ENCODE data around the gene GDAP2. TPM values are rescaled to one million over a fixed set of nuclear protein-coding genes. Genes with fewer than 3 reads are reported as not detected.

Gene GDAP2
- total RNA-seq, 1 donor from 2014 or later = 21.5 TPM

- H3K4me1 Mint-ChIP-seq (ENCODE audit: unreplicated experiment) = no peaks in the 10 kb centered on the region
- no peak overlapping the region for H3K4me3 Mint-ChIP-seq (ENCODE audit: unreplicated experiment)
- H3K27ac Mint-ChIP-seq (ENCODE audit: unreplicated experiment) = no peak overlapping the region
- H3K27me3 Mint-ChIP-seq (ENCODE audit: unreplicated experiment) = no peaks in the 10 kb centered on the region
- H3K9me3 Mint-ChIP-seq (ENCODE audit: unreplicated experiment) = no peaks in the 10 kb centered on the region
- DNase-seq (ENCODE audit: low spot score) = no peak
- no peak for TF ChIP-seq CTCF (IDR thresholded peaks at IDR 0.05; ENCODE audit: unreplicated experiment)
- no peaks in the 10 kb centered on the region for H3K36me3 Mint-ChIP-seq (ENCODE audit: low read depth, unreplicated experiment)
These were observed 95.0 kb downstream of the GDAP2 start for GRCh38 chr1:117834416-117834815.

DNA sequence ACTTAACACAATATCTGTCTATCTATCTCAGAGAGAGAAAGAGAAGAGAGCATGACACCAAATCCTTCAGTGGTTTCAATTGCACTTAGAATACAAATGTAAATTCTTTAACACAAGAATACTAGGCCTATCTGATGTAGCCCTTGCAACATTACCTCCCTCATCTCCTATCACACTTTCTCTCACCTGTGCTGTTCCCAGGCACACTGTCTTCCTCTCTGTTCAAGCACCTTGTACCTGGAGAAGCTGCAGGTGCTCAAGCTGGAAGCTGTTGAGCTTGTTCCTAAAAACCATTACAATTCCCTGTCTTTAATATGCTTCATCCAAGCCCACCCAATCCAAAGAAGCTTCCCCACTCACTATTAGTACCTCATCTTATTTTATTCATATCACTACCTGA lies 97.0 kb downstream of the GDAP2 start:
- Mint-ChIP-seq H3K27ac (ENCODE audit: unreplicated experiment) (no peak overlapping the region), H3K4me3 (ENCODE audit: unreplicated experiment) (no peak overlapping the region)

DNA sequence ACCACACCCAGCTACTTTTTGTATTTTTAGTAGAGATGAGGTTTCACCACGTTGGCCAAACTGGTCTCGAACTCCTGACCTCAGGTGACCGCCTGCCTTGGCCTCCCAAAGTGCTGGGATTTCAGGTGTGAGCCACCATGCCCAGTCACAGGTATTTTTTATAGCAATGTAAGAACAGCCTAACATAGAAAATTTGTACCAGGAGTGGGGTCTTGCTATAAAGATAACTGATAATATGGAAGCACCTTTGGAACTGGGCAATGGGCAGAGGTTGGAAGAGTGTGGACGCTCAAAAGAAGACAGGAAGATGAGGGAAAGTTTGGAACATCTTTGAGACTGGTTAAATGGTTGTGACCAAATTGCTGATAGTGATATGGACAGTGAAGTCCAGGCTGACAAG lies 99.2 kb downstream of the GDAP2 start:
- no peak overlapping the region for H3K4me3 Mint-ChIP-seq (ENCODE audit: unreplicated experiment)
- H3K4me1 Mint-ChIP-seq (ENCODE audit: unreplicated experiment) = no peaks in the 10 kb centered on the region
- H3K27ac Mint-ChIP-seq (ENCODE audit: unreplicated experiment) = no peak overlapping the region
- peaks cover 1% of the 10 kb centered on the region for H3K27me3 Mint-ChIP-seq (ENCODE audit: unreplicated experiment)
- no peaks in the 10 kb centered on the region for H3K9me3 Mint-ChIP-seq (ENCODE audit: unreplicated experiment)
- TF ChIP-seq CTCF (IDR thresholded peaks at IDR 0.05; ENCODE audit: unreplicated experiment) = no peak
- no peaks in the 10 kb centered on the region for H3K36me3 Mint-ChIP-seq (ENCODE audit: low read depth, unreplicated experiment)
- no peak for DNase-seq (ENCODE audit: low spot score)

More for the DNA sequence above, 97.0 kb downstream of the GDAP2 start:
- DNase-seq (ENCODE audit: low spot score) = no peak
- TF ChIP-seq CTCF (IDR thresholded peaks at IDR 0.05; ENCODE audit: unreplicated experiment) = no peak
- Mint-ChIP-seq H3K4me1 (ENCODE audit: unreplicated experiment) (no peaks in the 10 kb centered on the region), H3K36me3 (ENCODE audit: low read depth, unreplicated experiment) (no peaks in the 10 kb centered on the region), H3K9me3 (ENCODE audit: unreplicated experiment) (no peaks in the 10 kb centered on the region), H3K27me3 (ENCODE audit: unreplicated experiment) (peaks cover 1% of the 10 kb centered on the region)

- TF ChIP-seq CTCF (IDR thresholded peaks at IDR 0.05; ENCODE audit: unreplicated experiment) = no peak
- Mint-ChIP-seq H3K27ac (ENCODE audit: unreplicated experiment) (no peak overlapping the region), H3K4me1 (ENCODE audit: unreplicated experiment) (no peaks in the 10 kb centered on the region), H3K27me3 (ENCODE audit: unreplicated experiment) (peaks cover 3% of the 10 kb centered on the region), H3K9me3 (ENCODE audit: unreplicated experiment) (no peaks in the 10 kb centered on the region), H3K36me3 (ENCODE audit: low read depth, unreplicated experiment) (no peaks in the 10 kb centered on the region), H3K4me3 (ENCODE audit: unreplicated experiment) (no peak overlapping the region)
- DNase-seq (ENCODE audit: low spot score) = no peak
These were observed 101.2 kb downstream of the GDAP2 start for GRCh38 chr1:117828201-117828600.

DNA sequence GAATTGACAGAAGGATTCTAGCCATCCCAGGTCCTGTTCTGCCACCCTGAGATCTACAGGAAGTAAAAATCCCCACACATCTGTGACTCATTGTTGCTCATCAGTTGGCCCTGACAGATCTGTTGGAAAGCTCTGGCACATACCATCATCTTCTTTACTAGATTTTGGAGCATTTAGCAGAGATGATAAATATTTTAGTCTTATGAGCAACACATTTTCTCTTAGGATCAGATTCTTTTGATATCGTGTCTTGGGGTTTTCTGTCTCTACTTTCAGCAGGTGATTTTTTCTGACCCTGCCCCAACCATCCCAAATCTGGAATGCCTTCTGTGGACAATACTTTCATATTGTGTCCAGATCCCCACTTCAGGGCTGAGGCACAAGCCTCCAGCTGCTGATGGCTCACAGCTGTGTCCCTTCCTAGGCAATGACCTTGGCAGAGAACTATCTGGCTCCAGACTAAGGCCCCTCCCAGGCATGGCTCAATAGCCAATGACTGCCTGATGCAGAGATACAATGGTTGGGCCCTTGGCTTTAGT lies 102.8 kb downstream of the GDAP2 start:
- Mint-ChIP-seq H3K27ac (ENCODE audit: unreplicated experiment) (no peak overlapping the region), H3K27me3 (ENCODE audit: unreplicated experiment) (peaks cover 3% of the 10 kb centered on the region), H3K36me3 (ENCODE audit: low read depth, unreplicated experiment) (peaks cover 1% of the 10 kb centered on the region), H3K4me1 (ENCODE audit: unreplicated experiment) (no peaks in the 10 kb centered on the region), H3K4me3 (ENCODE audit: unreplicated experiment) (no peak overlapping the region), H3K9me3 (ENCODE audit: unreplicated experiment) (no peaks in the 10 kb centered on the region)
- TF ChIP-seq CTCF (IDR thresholded peaks at IDR 0.05; ENCODE audit: unreplicated experiment) = no peak
- DNase-seq (ENCODE audit: low spot score) = no peak

All from endothelial cell (in vitro differentiated cells).